HL-60 (cell line): Measurements from ENCODE around the gene NBAS.

Experiments used
- CTCF ChIP-seq: IDR thresholded peaks from one replicate; pipeline ENCODE4 v1.5.1; 2011; ENCODE audit warnings: low read length, control low read depth, inconsistent platforms; ENCODE audit not compliant: insufficient read depth
- GABPA ChIP-seq: IDR thresholded peaks from 2 replicates; pipeline ENCODE4 v1.6.1; 2012; ENCODE audit warnings: low read depth
- REST ChIP-seq: IDR thresholded peaks from 2 replicates; pipeline ENCODE4 v1.6.1; 2012; ENCODE audit warnings: low read depth; ENCODE audit not compliant: insufficient replicate concordance

- no peak for TF ChIP-seq REST
- TF ChIP-seq CTCF: no peak
- no peak for TF ChIP-seq GABPA
Observed at GRCh38 chr2:15445891-15446562, 115.1 kb downstream of the NBAS start.
